OCI-LY1 (cell line): Measurements from ENCODE around the gene RELL1.

Experiments
- H2AFZ ChIP-seq: fragments of 200-600 bp; sonication (generic), shearing (Covaris generic); 2 replicates; pipeline ENCODE4 v1.6.0; 2014; ENCODE audit warnings: antibody characterized with exemption, mild to moderate bottlenecking, low read length
- H3F3A ChIP-seq: fragments of 200-600 bp; sonication (generic), shearing (Covaris generic); 2 replicates; pipeline ENCODE4 v1.6.0; 2014; ENCODE audit warnings: mild to moderate bottlenecking, antibody characterized with exemption, low read length, moderate library complexity; ENCODE audit not compliant: insufficient read depth
- H3K27ac ChIP-seq: fragments of 200-600 bp; sonication (generic); 2 replicates; pipeline ENCODE4 v1.5.1; 2014; ENCODE audit warnings: low read length, mixed run types, mild to moderate bottlenecking, low read depth; ENCODE audit not compliant: poor library complexity, severe bottlenecking
- H3K27me3 ChIP-seq: fragments of 200-600 bp; sonication (generic); 2 replicates; pipeline ENCODE4 v1.6.0; 2014; ENCODE audit warnings: antibody characterized with exemption, mild to moderate bottlenecking, low read length, moderate library complexity; ENCODE audit not compliant: insufficient read depth
- H3K36me3 ChIP-seq: fragments of 200-600 bp; sonication (generic); 2 replicates; pipeline ENCODE4 v1.6.1; 2014; ENCODE audit warnings: mild to moderate bottlenecking, antibody characterized with exemption, low read length, moderate library complexity, mixed read lengths; ENCODE audit not compliant: insufficient read depth
- H3K4me1 ChIP-seq: fragments of 200-600 bp; sonication (generic); 2 replicates; pipeline ENCODE4 v1.5.1; 2014; ENCODE audit warnings: mild to moderate bottlenecking, low read length, moderate library complexity; ENCODE audit not compliant: insufficient read depth, severe bottlenecking
- H3K4me2 ChIP-seq: fragments of 200-600 bp; sonication (generic), shearing (Covaris generic); 2 replicates; pipeline ENCODE4 v1.6.1; 2014; ENCODE audit warnings: low read length
- H3K4me3 ChIP-seq: fragments of 200-600 bp; sonication (generic); 2 replicates; pipeline ENCODE4 v1.5.1; 2014; ENCODE audit warnings: low read length, low read depth, mild to moderate bottlenecking, mixed read lengths; ENCODE audit not compliant: poor library complexity, severe bottlenecking
- H3K79me2 ChIP-seq: fragments of 200-600 bp; shearing (Covaris generic); 2 replicates; pipeline ENCODE4 v1.6.1; 2016; ENCODE audit warnings: mixed run types, low read length, mixed read lengths; ENCODE audit not compliant: insufficient read depth
- H3K9ac ChIP-seq: fragments of 200-600 bp; sonication (generic), shearing (Covaris generic); 2 replicates; pipeline ENCODE4 v1.6.1; 2014; ENCODE audit warnings: mild to moderate bottlenecking, low read length, mixed read lengths
- H3K9me2 ChIP-seq: fragments of 200-600 bp; sonication (generic), shearing (Covaris generic); 2 replicates; pipeline ENCODE4 v1.6.1; 2014; ENCODE audit warnings: low read depth, mild to moderate bottlenecking, low read length, mixed read lengths
- H3K9me3 ChIP-seq: fragments of 200-600 bp; shearing (Covaris generic); 2 replicates; pipeline ENCODE4 v1.6.1; 2014; ENCODE audit warnings: low read length, mixed read lengths
- H4K20me1 ChIP-seq: fragments of 200-600 bp; sonication (generic), shearing (Covaris generic); 2 replicates; pipeline ENCODE4 v1.6.0; 2016; ENCODE audit warnings: mild to moderate bottlenecking, low read length; ENCODE audit not compliant: insufficient read depth
- CTCF ChIP-seq: fragments of 200-600 bp; sonication (generic), shearing (Covaris generic); IDR thresholded peaks from 2 replicates; pipeline ENCODE4 v1.5.1; 2017; ENCODE audit warnings: mild to moderate bottlenecking, antibody characterized with exemption, low read length, moderate library complexity, mixed read lengths
- EZH2 ChIP-seq: fragments of 200-600 bp; sonication (generic), shearing (Covaris generic); IDR thresholded peaks from 2 replicates; pipeline ENCODE4 v1.8.0; 2017; ENCODE audit warnings: borderline replicate concordance, mixed run types, mild to moderate bottlenecking, antibody characterized with exemption, low read length, moderate library complexity, mixed read lengths

The RELL1 gene

GRCh38 chr4:37690976-37691375 lies 4.8 kb upstream of the RELL1 start:
- Histone ChIP-seq H3K4me3 (no peak overlapping the region), H3K4me2 (no peak overlapping the region), H3K27me3 (0 out of 2 replicates have a peak, but pooled peaks cover 4% of the 10 kb centered on the region)

GRCh38 chr4:37689353-37690095 lies 3.3 kb upstream of the RELL1 start:
- no peaks in the 10 kb centered on the region; the same call in 1 of the 2 replicates for H3K36me3 ChIP-seq
- no peaks in the 10 kb centered on the region for H3K9me2 ChIP-seq
- H2AFZ ChIP-seq = no peak overlapping the region
- no peak overlapping the region for H3K27ac ChIP-seq
- no peaks in the 10 kb centered on the region for H3K9me3 ChIP-seq
- H3K27me3 ChIP-seq = 0 out of 2 replicates have a peak, but pooled peaks cover 4% of the 10 kb centered on the region
- H3K9ac ChIP-seq = no peak overlapping the region
- no peak overlapping the region for H3K4me2 ChIP-seq
- no peaks in the 10 kb centered on the region for H4K20me1 ChIP-seq
- H3K4me1 ChIP-seq = peaks cover 19% of the 10 kb centered on the region
- no peak overlapping the region for H3K4me3 ChIP-seq
- peaks cover 4% of the 10 kb centered on the region; the same call in 1 of the 2 replicates for H3K79me2 ChIP-seq
- no peaks in the 10 kb centered on the region for H3F3A ChIP-seq
- TF ChIP-seq CTCF (no peak), EZH2 (no peak)

More at GRCh38 chr4:37690976-37691375, 4.8 kb upstream of the RELL1 start:
- TF ChIP-seq EZH2 (no peak), CTCF (no peak)
- H3F3A ChIP-seq = no peaks in the 10 kb centered on the region
- no peak overlapping the region for H2AFZ ChIP-seq
- H4K20me1 ChIP-seq = no peaks in the 10 kb centered on the region
- no peaks in the 10 kb centered on the region for H3K9me3 ChIP-seq
- no peak overlapping the region for H3K9ac ChIP-seq
- H3K79me2 ChIP-seq = no peaks in the 10 kb centered on the region
- H3K36me3 ChIP-seq = no peaks in the 10 kb centered on the region; the same call in 1 of the 2 replicates
- H3K9me2 ChIP-seq = no peaks in the 10 kb centered on the region
- peaks cover 10% of the 10 kb centered on the region for H3K4me1 ChIP-seq
- no peak overlapping the region for H3K27ac ChIP-seq

GRCh38 chr4:37687681-37688080 lies 1.5 kb upstream of the RELL1 start:
- H3K4me1 ChIP-seq = peaks cover 36% of the 10 kb centered on the region
- no peaks in the 10 kb centered on the region for H4K20me1 ChIP-seq
- H3K4me2 ChIP-seq = no peak overlapping the region
- no peak overlapping the region for H3K27ac ChIP-seq
- H3K9me2 ChIP-seq = no peaks in the 10 kb centered on the region
- H3K27me3 ChIP-seq = no peaks in the 10 kb centered on the region
- H3K36me3 ChIP-seq = no peaks in the 10 kb centered on the region; the same call in 1 of the 2 replicates
- H3F3A ChIP-seq = no peaks in the 10 kb centered on the region
- no peaks in the 10 kb centered on the region for H3K9me3 ChIP-seq
- TF ChIP-seq EZH2 = no peak
- TF ChIP-seq CTCF = no peak
- H3K9ac ChIP-seq = no peak overlapping the region
- no peak overlapping the region for H3K4me3 ChIP-seq
- peaks cover 9% of the 10 kb centered on the region; the same call in 1 of the 2 replicates for H3K79me2 ChIP-seq
- H2AFZ ChIP-seq = no peak overlapping the region
